Measurements from ENCODE around the gene ADORA2A.

The ADORA2A gene

DNA sequence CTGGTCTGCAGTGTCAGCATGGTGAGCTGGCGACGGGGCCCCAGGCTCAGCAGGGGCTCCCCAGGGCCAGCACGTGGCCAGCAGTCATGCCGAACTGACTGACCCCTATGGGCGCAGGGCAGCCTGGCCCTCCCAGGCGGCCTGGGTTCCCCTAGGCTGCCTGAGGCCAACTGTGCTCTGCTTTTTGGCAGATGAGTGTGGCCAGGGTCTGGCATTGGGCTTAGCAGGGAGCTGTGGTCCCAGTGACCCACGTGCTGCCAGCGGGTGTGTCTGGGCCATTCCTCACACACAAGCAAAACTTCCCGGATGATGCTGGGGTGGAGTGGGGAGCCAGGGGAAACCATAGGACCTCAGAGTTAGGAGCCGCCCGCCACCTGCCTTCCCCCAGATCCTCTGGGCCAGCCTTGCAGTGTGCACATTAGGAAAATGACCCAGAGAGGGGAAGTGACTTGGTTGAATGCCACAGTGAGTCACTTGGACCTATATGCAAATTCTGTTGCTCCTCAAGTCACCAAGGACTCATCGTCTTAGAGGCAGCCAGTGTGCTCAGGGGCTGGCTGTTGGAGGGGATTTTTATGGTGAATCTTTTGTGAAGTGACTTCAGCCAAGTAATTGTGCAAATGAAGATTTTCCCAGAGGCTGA is 6.5 kb downstream of the ADORA2A start:
- peak; percentile 42 for DNase-seq

DNA sequence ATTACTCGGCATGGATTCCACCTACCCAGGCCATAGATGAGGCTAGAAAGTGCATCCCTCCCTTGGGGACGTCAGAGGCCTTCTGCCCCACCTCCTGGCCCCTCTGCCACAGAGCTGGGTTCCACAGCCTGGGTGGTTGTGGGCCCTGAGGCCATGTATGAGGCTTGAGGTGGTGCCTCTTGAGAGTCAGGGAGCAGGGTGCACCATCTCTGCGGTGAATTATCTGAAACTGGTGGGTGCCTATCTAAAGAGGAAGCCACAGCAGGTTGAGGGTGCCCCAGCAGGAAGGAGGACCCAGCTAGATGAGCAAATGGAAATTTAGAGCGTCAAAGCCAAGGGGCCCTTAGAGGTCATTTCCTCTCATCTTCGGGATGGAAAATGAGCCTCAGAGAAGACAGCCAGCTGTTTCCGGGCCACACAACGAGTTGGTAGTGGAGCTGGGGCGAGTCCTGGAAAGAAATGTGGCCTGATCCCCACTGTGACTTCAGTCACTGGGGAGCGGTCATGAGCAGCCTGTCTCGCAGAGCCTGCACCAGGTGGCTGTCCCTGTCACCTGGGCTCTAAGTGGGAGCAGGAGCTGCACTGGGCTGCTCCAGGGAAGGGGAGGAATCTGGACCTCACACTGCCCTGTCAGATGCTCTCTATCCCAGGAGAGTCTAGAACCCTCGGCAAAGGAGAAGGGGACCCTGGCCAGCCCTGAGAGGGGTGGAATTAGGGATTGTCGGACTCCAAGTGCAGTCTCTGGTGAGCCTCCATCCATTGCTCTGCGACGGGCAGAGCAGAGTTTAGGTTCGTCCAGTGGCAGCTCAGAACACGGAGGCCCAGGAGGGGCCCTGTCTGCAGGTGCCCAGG is 7.3 kb downstream of the ADORA2A start:
- DNase-seq, result peak; percentile 67

DNA sequence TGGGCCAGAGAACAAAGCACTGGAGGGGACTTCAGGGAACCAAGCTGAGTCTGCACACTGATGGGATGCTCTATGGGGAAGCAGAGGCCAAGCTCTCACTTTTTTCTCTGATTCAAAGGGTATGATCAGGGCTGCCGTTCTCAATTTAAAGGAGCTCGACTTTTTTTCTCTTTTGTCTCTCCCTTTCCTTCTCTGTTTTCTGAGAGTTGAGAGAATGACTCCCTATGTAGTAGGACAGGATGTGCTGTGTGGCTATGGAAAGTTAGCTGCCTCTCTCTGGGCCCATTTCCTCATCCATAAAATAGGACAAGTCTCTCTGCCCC is 7.9 kb downstream of the ADORA2A start:
- DNase-seq, result no peak

DNA sequence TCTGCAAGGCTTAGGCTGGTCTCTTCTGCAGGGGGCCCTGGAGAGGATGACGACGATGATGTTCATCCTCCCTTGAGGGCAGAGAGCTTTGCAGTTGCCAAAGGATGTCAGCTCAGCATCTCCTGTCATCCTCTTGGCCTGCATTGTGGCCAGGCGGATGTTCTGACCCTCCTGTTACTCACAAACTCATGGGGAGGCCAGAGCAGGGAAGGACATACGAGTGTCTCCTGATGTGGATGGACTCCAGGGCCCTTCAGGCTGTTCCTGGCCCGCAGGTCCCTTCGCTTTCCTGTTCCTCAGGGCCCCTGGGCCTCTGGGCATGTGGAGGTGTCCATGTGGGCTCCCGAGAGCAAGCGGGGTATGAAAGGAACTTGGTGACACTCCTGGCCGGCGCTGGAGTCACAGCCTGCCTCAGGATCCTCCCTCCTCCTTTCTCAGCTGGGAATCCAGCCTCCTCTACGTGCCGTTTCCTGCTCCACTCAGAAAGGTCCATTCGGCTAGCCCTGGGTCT is 8.5 kb downstream of the ADORA2A start:
- DNase-seq, result no peak

DNA sequence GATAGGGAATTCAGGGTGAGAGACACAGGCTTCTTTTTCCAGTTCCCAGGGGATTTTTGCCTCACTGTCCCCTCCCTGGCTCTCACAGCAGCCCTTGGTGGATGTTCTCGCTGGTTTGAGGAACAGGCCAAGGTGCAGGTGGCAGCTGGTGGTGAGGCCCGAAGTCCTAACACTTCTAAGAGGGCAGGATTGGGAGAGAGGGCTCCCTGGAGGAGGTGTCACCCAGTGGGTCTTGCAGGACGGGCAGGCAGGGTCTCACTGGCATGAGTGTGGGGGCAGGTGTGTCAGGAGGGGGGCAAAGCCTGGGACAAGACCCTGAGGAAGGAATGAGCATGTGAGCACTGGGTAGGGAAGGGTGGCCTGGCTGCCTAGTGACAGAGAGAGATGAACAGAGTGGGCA is 9.2 kb downstream of the ADORA2A start:
- no peak for DNase-seq

DNA sequence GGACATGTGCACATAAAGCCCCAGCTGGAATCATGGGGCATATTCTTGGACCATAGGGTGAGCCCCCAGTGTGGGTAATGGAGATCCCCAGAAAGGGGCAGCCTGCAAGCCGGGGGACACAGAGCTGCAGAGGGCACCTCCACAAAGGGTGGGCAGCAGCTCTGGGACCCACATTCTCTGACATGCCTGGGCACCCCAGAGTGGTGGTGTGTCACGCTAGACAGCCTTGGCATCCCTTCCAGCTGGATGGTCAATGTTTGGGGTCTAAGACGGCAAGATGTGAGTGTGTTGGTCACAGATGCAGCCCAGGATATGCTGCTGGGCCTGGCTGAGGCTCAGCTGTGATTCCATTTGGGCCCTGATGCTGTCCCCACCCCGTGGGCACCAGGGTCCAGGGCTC is 9.7 kb downstream of the ADORA2A start:
- DNase-seq, result no peak

DNA sequence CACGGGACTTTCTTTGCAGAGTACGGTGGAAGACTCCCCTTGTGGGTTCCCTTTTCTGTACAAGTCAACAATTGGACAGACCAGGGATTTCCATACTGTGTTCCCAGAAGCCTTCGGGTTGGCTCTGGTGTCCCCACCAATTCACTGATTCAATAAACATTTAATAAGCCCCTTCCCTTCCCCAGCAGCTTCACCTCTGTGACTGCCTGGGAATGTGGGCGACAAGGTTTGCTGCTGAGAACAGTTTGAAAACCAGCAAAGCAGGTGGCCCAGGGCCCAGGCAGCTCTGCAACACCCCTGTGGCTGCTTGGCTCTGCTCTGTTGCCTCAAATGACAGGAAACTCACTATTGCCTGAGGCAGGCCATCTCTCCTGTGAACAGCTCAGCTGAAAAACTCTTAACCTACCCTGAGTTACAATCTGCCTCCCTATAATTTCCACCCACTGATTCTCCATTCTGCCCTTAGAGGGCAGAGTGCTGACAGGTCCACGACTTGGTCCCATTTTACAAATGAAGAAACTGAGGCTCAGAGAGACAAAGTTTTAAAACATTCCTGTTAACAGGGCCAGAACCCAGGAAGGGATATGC is 10.4 kb downstream of the ADORA2A start:
- no peak for DNase-seq

DNA sequence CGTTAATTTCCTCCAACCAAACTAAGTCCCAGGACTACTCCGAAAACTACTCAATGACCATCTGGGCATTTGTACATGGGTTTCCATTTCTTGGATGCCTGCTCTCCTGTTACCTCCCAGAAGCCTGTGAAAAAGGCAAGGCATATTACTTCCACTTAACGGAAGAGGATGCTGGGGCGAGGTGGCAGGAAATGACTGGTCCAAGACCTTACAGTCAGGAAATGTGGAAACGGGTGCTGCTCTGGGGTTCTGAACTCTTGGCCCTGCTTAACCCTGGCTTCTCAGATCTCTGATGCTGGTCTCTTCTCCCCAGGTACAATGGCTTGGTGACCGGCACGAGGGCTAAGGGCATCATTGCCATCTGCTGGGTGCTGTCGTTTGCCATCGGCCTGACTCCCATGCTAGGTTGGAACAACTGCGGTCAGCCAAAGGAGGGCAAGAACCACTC is 12.9 kb downstream of the ADORA2A start:
- DNase-seq, result no peak

DNA sequence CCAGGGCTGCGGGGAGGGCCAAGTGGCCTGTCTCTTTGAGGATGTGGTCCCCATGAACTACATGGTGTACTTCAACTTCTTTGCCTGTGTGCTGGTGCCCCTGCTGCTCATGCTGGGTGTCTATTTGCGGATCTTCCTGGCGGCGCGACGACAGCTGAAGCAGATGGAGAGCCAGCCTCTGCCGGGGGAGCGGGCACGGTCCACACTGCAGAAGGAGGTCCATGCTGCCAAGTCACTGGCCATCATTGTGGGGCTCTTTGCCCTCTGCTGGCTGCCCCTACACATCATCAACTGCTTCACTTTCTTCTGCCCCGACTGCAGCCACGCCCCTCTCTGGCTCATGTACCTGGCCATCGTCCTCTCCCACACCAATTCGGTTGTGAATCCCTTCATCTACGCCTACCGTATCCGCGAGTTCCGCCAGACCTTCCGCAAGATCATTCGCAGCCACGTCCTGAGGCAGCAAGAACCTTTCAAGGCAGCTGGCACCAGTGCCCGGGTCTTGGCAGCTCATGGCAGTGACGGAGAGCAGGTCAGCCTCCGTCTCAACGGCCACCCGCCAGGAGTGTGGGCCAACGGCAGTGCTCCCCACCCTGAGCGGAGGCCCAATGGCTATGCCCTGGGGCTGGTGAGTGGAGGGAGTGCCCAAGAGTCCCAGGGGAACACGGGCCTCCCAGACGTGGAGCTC is 13.5 kb downstream of the ADORA2A start:
- no peak for DNase-seq

DNA sequence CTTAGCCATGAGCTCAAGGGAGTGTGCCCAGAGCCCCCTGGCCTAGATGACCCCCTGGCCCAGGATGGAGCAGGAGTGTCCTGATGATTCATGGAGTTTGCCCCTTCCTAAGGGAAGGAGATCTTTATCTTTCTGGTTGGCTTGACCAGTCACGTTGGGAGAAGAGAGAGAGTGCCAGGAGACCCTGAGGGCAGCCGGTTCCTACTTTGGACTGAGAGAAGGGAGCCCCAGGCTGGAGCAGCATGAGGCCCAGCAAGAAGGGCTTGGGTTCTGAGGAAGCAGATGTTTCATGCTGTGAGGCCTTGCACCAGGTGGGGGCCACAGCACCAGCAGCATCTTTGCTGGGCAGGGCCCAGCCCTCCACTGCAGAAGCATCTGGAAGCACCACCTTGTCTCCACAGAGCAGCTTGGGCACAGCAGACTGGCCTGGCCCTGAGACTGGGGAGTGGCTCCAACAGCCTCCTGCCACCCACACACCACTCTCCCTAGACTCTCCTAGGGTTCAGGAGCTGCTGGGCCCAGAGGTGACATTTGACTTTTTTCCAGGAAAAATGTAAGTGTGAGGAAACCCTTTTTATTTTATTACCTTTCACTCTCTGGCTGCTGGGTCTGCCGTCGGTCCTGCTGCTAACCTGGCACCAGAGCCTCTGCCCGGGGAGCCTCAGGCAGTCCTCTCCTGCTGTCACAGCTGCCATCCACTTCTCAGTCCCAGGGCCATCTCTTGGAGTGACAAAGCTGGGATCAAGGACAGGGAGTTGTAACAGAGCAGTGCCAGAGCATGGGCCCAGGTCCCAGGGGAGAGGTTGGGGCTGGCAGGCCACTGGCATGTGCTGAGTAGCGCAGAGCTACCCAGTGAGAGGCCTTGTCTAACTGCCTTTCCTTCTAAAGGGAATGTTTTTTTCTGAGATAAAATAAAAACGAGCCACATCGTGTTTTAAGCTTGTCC is 14.3 kb downstream of the ADORA2A start:
- DNase-seq, result no peak

DNA sequence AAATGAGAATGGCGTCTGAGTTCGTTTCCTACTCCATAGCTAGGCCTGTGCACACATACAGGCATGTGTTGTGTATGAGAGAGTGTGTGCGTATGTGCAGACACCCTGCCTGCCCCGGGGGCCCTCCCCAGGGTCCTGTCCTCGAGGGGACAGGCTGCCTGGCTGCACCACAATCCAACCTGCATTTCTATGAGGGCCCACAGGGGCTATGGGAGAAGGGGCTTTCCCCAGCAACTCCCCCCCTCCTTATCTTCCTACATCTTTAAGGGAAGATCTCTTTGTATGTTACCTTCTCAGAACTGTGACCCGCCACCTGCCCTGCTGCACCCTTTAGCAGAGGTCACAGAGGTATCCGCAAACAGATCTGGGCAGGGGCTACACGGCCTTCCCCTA is 14.9 kb downstream of the ADORA2A start:
- no peak for DNase-seq

DNA sequence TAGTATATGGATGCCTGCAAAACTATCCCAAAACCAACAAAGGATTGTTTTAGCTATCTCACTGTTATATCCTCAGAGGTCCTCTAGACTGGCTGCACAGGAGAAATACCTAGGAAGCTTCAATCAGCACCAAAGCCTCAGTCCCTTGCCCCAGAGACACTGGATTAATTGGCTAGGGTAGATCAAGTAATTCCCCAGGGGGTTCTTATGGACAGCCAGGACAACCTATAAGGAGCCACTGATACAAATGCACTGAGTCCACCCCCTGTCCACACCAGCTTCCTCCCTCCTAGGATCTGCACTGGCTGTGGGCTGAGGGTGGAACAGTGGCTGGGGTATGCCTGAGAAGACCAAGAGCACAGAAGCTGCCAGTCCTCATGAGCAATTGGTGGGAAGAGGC is 16.3 kb downstream of the ADORA2A start:
- DNase-seq, result no peak

DNA sequence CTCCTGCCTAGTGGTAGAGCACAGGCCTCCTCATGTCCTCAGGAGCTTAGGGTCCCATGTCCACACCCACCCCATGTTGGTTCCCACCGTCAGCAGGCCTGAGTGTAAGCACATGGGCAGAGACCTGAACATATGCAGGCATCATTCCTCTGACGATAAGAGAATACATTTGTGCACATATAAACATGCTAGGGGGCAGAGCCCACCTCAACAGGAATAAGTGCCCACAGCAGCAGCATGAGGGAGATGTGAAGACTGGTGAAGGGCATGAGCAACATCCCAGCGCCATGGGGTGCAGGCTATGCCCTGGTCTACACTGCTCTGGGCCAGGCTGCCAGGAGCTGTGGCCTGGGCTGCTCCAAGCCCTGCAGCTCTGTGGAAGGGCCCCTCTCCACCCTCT is 16.9 kb downstream of the ADORA2A start:
- DNase-seq, result no peak

DNA sequence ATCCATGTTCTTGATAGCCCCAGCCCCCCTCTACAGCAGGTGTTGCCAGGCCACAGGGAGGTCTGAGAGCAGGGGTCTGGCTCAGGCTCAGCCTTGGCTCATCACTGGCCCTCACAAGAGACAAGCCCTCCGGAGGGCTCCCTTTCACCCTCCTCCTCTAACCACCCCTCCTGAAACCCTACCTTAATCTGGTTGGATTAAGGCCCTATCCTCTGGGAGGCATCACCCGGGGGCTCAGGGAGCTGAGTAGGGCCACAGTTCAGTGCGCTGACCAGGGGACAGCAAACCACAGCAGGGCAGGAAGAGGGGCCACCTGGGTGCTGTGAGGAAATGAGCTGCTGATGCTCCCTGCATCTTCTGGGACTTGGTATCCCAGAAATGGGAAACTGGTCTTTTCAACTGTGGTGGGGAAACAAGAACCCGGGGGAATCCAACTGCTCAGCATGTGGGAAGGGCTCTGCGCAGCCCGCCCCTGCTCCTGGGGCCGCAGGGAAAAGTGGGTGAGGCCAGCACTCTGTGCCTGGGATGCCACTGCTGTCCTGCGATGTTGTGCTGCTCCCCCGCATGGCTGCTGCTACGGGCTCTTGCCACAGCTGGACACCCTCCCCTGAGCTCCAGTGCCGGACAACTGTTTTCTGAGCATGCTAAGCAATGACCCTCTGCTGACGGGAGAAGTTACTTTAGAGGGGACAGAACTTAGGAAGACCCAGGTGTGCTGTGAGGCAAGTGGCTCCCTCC is 17.5 kb downstream of the ADORA2A start:
- DNase-seq, result no peak

DNA sequence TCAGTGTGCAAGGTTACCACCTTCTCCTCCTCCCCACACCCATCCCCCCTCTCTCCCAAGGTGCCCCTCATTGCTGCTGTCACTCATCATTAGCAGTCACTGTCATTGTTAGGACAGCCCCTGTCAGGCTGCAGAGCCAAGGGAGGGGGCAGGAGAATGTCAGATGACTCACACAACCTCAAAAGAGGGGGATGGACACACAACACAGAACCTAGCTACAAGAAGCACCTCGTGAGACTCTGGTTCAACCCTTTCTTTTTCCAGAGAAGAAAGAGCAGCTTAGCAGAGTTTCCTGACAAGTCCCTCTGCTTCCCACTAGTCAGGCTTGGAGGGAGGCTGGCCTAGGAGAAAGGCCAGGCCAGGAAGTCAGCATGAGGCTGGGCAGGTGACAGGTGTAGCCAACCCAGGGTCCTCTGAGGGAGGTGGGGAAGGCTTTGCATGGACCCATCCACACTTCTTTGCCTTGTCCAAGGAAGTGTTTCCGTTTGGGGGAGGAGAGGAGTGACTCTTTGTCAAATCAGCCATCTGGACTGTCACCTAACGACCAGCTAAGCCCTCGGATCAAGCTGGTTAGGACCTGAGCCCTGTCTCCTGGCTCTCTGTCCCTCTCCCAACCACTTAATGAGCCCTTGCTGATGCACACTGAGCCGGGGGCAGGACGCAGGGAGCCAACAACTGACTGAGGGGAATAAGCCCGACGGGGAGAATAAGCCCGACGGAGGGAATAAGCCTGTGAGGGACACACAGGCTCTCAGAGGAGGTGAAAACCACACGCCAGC is 18.3 kb downstream of the ADORA2A start:
- DNase-seq, result no peak

DNA sequence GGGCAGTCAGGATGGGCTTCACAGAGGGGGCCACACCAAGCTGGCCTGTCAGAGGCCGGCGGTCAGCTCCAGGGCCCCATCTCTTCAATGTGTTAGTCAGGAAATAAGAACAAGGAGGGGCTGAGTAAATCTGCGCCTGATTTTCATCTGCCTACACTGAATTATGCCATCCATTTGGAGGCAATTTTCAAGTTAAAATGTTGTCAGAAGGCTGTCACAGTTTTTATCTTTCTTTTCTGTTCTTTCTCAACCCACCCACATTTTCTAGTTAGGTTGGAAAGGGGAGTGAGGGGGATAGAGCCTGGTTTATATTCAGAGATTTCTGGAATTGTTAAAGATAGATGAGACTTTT is 18.8 kb downstream of the ADORA2A start:
- no peak for DNase-seq

DNA sequence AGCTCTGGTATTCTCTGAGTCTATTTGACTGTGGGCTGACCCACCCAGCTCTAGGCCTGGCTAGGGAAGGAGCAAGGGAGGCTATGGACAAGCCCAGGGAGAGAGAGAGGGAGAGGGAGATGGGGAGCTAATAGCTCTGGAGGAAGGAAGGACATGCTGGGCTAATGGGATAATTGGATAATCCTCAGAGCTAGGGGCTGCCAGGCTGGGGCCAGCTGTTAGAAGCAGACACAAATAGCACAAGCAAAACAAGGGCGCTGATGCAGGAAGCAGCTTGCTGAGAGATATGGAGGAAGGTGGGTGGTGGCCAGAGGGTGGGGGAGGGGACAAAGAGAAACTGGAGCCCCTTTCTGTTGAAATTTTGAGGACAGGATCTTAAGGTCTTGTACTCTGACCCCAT is 23.2 kb downstream of the ADORA2A start:
- no peak for DNase-seq

DNA sequence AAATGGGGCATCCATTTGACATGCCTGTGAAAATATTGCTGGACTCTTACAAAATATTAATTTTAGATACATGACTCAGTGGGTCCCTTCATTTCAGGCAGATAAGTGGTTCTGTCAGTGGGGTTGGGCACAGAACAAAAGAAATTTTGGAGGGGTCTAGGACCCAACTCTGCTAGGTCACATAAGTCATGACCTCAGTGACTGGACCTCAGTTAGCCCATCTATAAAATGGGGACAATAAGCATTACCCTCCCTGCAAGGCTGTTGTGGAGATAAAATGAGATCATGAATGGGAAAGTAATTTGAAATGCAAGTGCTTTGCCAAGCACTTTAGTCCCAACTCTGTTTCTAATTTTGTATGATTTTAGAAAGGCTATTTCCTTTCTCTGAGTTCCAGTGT is 23.8 kb downstream of the ADORA2A start:
- no peak for DNase-seq

DNA sequence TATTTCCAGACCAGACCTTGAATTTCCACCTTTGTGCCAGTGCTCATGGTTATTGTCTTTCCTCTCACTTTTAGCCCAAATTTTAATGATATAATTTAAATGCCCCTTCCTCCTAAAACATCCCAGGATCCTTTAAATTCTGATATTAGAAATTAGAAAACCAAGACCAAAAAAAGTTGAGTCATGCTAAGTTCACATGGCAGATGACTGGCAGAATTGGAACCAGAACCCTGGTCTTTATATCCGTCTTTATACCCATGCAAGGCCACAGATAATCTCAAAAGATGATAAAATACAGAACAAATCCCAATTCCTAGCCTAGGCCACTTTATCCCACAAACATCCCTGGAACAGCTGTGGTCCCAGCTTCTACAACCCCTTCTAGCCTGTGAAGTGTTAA is 26.5 kb downstream of the ADORA2A start:
- DNase-seq, result no peak

DNA sequence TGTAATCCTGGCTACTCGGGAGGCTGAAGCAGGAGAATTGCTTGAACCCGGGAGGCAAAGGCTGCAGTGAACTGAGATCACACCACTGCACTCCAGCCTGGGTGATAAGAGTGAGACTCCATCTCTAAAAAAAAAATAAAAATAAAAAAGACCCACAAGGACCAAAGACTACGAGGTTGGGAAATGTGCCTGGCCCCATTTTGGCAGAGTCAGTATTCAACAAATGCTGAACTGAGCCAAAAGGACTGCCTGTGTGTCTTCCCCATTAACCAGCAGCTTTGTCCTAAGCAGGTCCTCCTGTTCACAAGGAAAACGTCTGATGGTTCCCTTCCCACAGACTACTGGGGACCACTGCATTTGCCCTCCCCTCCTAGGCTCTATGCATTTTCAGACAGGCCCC is 27.6 kb downstream of the ADORA2A start:
- DNase-seq, result no peak
